Mammary epithelial cell (primary cell): Measurements from ENCODE around the gene NPPC.

Experiments
- EZH2 ChIP-seq: IDR thresholded peaks from 2 replicates; pipeline ENCODE4 v1.6.1; 2012; ENCODE audit warnings: low read length, inconsistent platforms, borderline replicate concordance
- TF ChIP-seq, protein P1 (sequence below), 2 donors: IDR thresholded peaks in 1 of 2; conservative IDR thresholded peaks in 1 of 2; 2 replicates each; pipeline ENCODE4 v1.5.1; 2011 to 2012; ENCODE audit warnings: inconsistent platforms in 2 of 2, low read length in 2 of 2, mild to moderate bottlenecking in 2 of 2, control low read depth in 1 of 2, low read depth in 1 of 2; ENCODE audit not compliant: insufficient read depth in 1 of 2; ENCODE audit errors: extremely low read depth in 1 of 2

- TF ChIP-seq, protein P1, sequence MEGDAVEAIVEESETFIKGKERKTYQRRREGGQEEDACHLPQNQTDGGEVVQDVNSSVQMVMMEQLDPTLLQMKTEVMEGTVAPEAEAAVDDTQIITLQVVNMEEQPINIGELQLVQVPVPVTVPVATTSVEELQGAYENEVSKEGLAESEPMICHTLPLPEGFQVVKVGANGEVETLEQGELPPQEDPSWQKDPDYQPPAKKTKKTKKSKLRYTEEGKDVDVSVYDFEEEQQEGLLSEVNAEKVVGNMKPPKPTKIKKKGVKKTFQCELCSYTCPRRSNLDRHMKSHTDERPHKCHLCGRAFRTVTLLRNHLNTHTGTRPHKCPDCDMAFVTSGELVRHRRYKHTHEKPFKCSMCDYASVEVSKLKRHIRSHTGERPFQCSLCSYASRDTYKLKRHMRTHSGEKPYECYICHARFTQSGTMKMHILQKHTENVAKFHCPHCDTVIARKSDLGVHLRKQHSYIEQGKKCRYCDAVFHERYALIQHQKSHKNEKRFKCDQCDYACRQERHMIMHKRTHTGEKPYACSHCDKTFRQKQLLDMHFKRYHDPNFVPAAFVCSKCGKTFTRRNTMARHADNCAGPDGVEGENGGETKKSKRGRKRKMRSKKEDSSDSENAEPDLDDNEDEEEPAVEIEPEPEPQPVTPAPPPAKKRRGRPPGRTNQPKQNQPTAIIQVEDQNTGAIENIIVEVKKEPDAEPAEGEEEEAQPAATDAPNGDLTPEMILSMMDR (conservative IDR thresholded peaks at IDR 0.05 in 1 of 2, IDR thresholded peaks at IDR 0.05 in 1 of 2; ENCODE audit: extremely low read depth in 1 of 2, insufficient read depth in 1 of 2, low read depth in 1 of 2, low read length in 2 of 2): no peak
- TF ChIP-seq EZH2: no peak
These were observed 1.3 kb downstream of the NPPC start for GRCh38 chr2:231924889-231925275.
